HepG2 (cell line): ENCODE results near the gene MRPS31. TPM values are rescaled to one million over a fixed set of nuclear protein-coding genes. Genes with fewer than 3 reads are reported as not detected.

Experiments used
- CEBPG ChIP-seq: IDR thresholded peaks from 2 replicates; pipeline ENCODE4 v1.6.1; 2016
- DBP ChIP-seq: sonication (generic); formaldehyde crosslinking; IDR thresholded peaks from 2 replicates; pipeline ENCODE4 v1.4.0; 2020; ENCODE audit warnings: missing genetic modification reagents; ENCODE audit errors: not compliant biosample characterization
- EED ChIP-seq: sonication (generic); formaldehyde crosslinking; IDR thresholded peaks from 2 replicates; pipeline ENCODE4 v1.5.0; 2020; ENCODE audit warnings: mild to moderate bottlenecking, missing genetic modification reagents
- HMGXB4 ChIP-seq, 2 experiments: sonication (generic) in 1 of 2; formaldehyde crosslinking in 1 of 2; IDR thresholded peaks; 2 replicates each; pipeline versions ENCODE4 v1.4.0 to v1.6.1; 2018 to 2020; ENCODE audit warnings: missing genetic modification reagents in 2 of 2, borderline replicate concordance in 1 of 2, low read depth in 1 of 2, mild to moderate bottlenecking in 1 of 2, missing biosample characterization in 1 of 2
- HNRNPK ChIP-seq: fragments of 200-400 bp; formaldehyde crosslinking; IDR thresholded peaks from 2 replicates; pipeline ENCODE4 v1.6.1; 2018; ENCODE audit warnings: low read length, low read depth, moderate library complexity, mild to moderate bottlenecking; ENCODE audit not compliant: poor library complexity, severe bottlenecking
- MZF1 ChIP-seq: sonication (generic); formaldehyde crosslinking; IDR thresholded peaks from 2 replicates; pipeline ENCODE4 v1.8.1; 2023; ENCODE audit warnings: mild to moderate bottlenecking, missing genetic modification reagents, borderline replicate concordance
- POLR2G ChIP-seq: fragments of 200-400 bp; formaldehyde crosslinking; IDR thresholded peaks from 2 replicates; pipeline ENCODE4 v1.6.1; 2018; ENCODE audit warnings: mild to moderate bottlenecking, low read depth, low read length, moderate library complexity
- ZBTB26 ChIP-seq: IDR thresholded peaks from 2 replicates; pipeline ENCODE4 v1.6.1; 2016; ENCODE audit warnings: missing compliant biosample characterization, missing genetic modification reagents, borderline replicate concordance
- ZNF101 ChIP-seq: sonication (generic); formaldehyde crosslinking; IDR thresholded peaks from 2 replicates; pipeline ENCODE4 v1.4.0; 2020; ENCODE audit warnings: mild to moderate bottlenecking, low read depth, missing genetic modification reagents, borderline replicate concordance
- ZNF720 ChIP-seq: sonication (generic); formaldehyde crosslinking; IDR thresholded peaks from 2 replicates; pipeline ENCODE4 v1.4.0; 2020; ENCODE audit warnings: missing genetic modification reagents
- ZNF746 ChIP-seq: sonication (generic); formaldehyde crosslinking; IDR thresholded peaks from 2 replicates; pipeline ENCODE4 v1.8.0; 2022; ENCODE audit warnings: mild to moderate bottlenecking, missing genetic modification reagents
- polyA plus RNA-seq, 8 experiments: library from polyadenylated mRNA; depleted of rRNA in 3 of 8; stranded (reverse) in 7 of 8; unstranded in 1 of 8; fragments of >200 nt; fragmentation: Illumina TruSeq in 4 of 8; extraction: Trizol in 4 of 8; gene quantifications; 2 replicates each; pipeline versions ENCODE4 v1.2.1 to v1.2.3, GENCODE V29; 2011 to 2016; ENCODE audit warnings: low read depth in 4 of 8, missing spikeins in 1 of 8, mixed read lengths in 1 of 8; ENCODE audit not compliant: insufficient read depth in 1 of 8
- total RNA-seq, 5 experiments: library from RNA; depleted of rRNA; stranded (reverse); fragments of >200 nt; fragmentation: Illumina TruSeq; extraction: Trizol; gene quantifications; 2 replicates each; pipeline ENCODE4 v1.2.3, GENCODE V29; 2016; ENCODE audit warnings: low read depth in 1 of 5
- TF ChIP-seq, protein P1 (sequence below): sonication (generic); formaldehyde crosslinking; IDR thresholded peaks from 2 replicates; pipeline ENCODE4 v1.4.0; 2020; ENCODE audit warnings: mild to moderate bottlenecking, missing genetic modification reagents, borderline replicate concordance
- TF ChIP-seq, protein P2 (sequence below): sonication (generic); formaldehyde crosslinking; IDR thresholded peaks from 2 replicates; pipeline ENCODE4 v1.4.0; 2020; ENCODE audit warnings: missing genetic modification reagents, borderline replicate concordance

Gene MRPS31
- total and polyA plus RNA-seq, 2 of the 13 experiments (the other 11 are each of a cell fraction or from before 2014, with no cell fraction given) = 23.7 to 34.1 TPM

DNA sequence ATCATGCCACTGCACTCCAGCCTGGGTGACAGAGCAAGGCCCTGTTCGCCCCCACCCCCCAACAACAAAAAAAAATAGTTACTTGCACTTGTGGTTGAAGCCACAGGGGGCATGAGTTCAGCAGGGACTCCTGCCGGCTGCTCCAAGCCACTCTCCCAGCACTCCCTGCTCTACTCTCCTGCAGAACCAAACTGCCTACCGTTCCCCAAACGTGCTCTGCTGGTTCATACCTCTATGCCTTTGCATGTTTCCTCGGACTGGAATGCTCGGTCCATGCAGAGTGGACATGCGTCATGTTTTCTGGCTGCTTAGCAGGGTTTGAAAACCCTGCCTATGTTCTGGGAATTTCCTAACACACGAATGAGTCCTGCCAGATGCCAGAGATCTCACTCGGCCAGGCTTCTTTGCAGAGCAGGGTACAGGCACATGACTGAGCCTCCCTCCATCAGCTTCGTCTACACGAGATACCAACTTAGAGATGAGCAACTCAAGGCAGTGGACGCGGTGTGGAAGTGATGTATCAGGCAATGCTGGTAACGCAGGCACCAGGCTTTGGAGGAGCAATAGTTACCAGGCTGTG is 9.9 kb upstream of the MRPS31 start (continued):
- TF ChIP-seq, protein P1, sequence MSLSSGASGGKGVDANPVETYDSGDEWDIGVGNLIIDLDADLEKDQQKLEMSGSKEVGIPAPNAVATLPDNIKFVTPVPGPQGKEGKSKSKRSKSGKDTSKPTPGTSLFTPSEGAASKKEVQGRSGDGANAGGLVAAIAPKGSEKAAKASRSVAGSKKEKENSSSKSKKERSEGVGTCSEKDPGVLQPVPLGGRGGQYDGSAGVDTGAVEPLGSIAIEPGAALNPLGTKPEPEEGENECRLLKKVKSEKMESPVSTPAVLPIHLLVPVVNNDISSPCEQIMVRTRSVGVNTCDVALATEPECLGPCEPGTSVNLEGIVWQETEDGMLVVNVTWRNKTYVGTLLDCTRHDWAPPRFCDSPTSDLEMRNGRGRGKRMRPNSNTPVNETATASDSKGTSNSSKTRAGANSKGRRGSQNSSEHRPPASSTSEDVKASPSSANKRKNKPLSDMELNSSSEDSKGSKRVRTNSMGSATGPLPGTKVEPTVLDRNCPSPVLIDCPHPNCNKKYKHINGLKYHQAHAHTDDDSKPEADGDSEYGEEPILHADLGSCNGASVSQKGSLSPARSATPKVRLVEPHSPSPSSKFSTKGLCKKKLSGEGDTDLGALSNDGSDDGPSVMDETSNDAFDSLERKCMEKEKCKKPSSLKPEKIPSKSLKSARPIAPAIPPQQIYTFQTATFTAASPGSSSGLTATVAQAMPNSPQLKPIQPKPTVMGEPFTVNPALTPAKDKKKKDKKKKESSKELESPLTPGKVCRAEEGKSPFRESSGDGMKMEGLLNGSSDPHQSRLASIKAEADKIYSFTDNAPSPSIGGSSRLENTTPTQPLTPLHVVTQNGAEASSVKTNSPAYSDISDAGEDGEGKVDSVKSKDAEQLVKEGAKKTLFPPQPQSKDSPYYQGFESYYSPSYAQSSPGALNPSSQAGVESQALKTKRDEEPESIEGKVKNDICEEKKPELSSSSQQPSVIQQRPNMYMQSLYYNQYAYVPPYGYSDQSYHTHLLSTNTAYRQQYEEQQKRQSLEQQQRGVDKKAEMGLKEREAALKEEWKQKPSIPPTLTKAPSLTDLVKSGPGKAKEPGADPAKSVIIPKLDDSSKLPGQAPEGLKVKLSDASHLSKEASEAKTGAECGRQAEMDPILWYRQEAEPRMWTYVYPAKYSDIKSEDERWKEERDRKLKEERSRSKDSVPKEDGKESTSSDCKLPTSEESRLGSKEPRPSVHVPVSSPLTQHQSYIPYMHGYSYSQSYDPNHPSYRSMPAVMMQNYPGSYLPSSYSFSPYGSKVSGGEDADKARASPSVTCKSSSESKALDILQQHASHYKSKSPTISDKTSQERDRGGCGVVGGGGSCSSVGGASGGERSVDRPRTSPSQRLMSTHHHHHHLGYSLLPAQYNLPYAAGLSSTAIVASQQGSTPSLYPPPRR (CRISPR knock-in tag) = 0 out of 2 replicates have a peak, but pooled peaks have one; percentile 18
- TF ChIP-seq ZNF101 (CRISPR knock-in tag) (no peak), MZF1 (CRISPR knock-in tag) (no peak), CEBPG (CRISPR knock-in tag) (no peak), EED (no peak), HNRNPK (no peak), ZNF720 (CRISPR knock-in tag) (no peak), ZNF746 (CRISPR knock-in tag) (no peak), ZBTB26 (CRISPR knock-in tag) (no peak), HMGXB4 (CRISPR knock-in tag; IDR thresholded peaks at IDR 0.05; ENCODE audit: borderline replicate concordance in 1 of 2, low read depth in 1 of 2) (peak; percentile 42 to 71; a peak in 1 of 4 replicates), POLR2G (no peak), DBP (CRISPR knock-in tag) (no peak)
- TF ChIP-seq, protein P2, sequence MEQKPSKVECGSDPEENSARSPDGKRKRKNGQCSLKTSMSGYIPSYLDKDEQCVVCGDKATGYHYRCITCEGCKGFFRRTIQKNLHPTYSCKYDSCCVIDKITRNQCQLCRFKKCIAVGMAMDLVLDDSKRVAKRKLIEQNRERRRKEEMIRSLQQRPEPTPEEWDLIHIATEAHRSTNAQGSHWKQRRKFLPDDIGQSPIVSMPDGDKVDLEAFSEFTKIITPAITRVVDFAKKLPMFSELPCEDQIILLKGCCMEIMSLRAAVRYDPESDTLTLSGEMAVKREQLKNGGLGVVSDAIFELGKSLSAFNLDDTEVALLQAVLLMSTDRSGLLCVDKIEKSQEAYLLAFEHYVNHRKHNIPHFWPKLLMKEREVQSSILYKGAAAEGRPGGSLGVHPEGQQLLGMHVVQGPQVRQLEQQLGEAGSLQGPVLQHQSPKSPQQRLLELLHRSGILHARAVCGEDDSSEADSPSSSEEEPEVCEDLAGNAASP = no peak
